ENCODE measurements around the gene RARS2. TPM values are rescaled to one million over a fixed set of nuclear protein-coding genes. Genes with fewer than 3 reads are reported as not detected.
"Not testable (repeated sequence)": the region's sequence is repeated elsewhere in the genome, so short reads cannot be mapped to it uniquely, and the experiment has no call there.

RARS2 gene
- total RNA-seq, 1 donor: 49.9 TPM

GRCh38 chr6:87623248-87623647 lies 33.5 kb upstream of the RARS2 start:
- Histone ChIP-seq H3K4me3 (ENCODE audit: insufficient read depth, low read length) (no peak overlapping the region), H2AFZ (ENCODE audit: low read length) (no peak overlapping the region), H3K27ac (ENCODE audit: low read depth, low read length) (no peak overlapping the region), H3K9me3 (ENCODE audit: low read depth, low read length) (no peaks in the 10 kb centered on the region), H4K20me1 (ENCODE audit: insufficient read depth, low read length) (no peaks in the 10 kb centered on the region), H3K79me2 (ENCODE audit: insufficient read depth, low read length) (no peaks in the 10 kb centered on the region), H3K27me3 (ENCODE audit: insufficient read depth, low read length) (no peaks in the 10 kb centered on the region), H3K4me1 (ENCODE audit: insufficient read depth, low read length) (no peaks in the 10 kb centered on the region), H3K36me3 (ENCODE audit: insufficient read depth, low read length) (peaks cover 3% of the 10 kb centered on the region), H3K4me2 (ENCODE audit: insufficient read depth, low read length) (no peak overlapping the region)
- TF ChIP-seq CTCF (IDR thresholded peaks at IDR 0.05; ENCODE audit: extremely low read depth, low read depth, low read length): no peak
- peak; percentile 47 for DNase-seq (ENCODE audit: insufficient read length, low spot score, missing footprints)

GRCh38 chr6:87618531-87618930 lies 28.7 kb upstream of the RARS2 start:
- no peak overlapping the region for H2AFZ ChIP-seq (ENCODE audit: low read length)
- H4K20me1 ChIP-seq (ENCODE audit: insufficient read depth, low read length): no peaks in the 10 kb centered on the region
- DNase-seq (ENCODE audit: insufficient read length, low spot score, missing footprints): no peak
- no peak overlapping the region for H3K4me2 ChIP-seq (ENCODE audit: insufficient read depth, low read length)
- H3K79me2 ChIP-seq (ENCODE audit: insufficient read depth, low read length): no peaks in the 10 kb centered on the region
- no peaks in the 10 kb centered on the region for H3K27me3 ChIP-seq (ENCODE audit: insufficient read depth, low read length)
- H3K4me1 ChIP-seq (ENCODE audit: insufficient read depth, low read length): no peaks in the 10 kb centered on the region
- no peak overlapping the region for H3K27ac ChIP-seq (ENCODE audit: low read depth, low read length)
- H3K9me3 ChIP-seq (ENCODE audit: low read depth, low read length): no peaks in the 10 kb centered on the region
- no peak for TF ChIP-seq CTCF (IDR thresholded peaks at IDR 0.05; ENCODE audit: extremely low read depth, low read depth, low read length)
- peaks cover 3% of the 10 kb centered on the region for H3K36me3 ChIP-seq (ENCODE audit: insufficient read depth, low read length)
- no peak overlapping the region for H3K4me3 ChIP-seq (ENCODE audit: insufficient read depth, low read length)

- no peak for TF ChIP-seq CTCF (IDR thresholded peaks at IDR 0.05; ENCODE audit: extremely low read depth, low read depth, low read length)
- Histone ChIP-seq H3K79me2 (ENCODE audit: insufficient read depth, low read length) (no peaks in the 10 kb centered on the region), H3K27ac (ENCODE audit: low read depth, low read length) (no peak overlapping the region), H3K27me3 (ENCODE audit: insufficient read depth, low read length) (no peaks in the 10 kb centered on the region), H4K20me1 (ENCODE audit: insufficient read depth, low read length) (no peaks in the 10 kb centered on the region), H2AFZ (ENCODE audit: low read length) (no peak overlapping the region), H3K36me3 (ENCODE audit: insufficient read depth, low read length) (peaks cover 9% of the 10 kb centered on the region), H3K9me3 (ENCODE audit: low read depth, low read length) (no peaks in the 10 kb centered on the region), H3K4me1 (ENCODE audit: insufficient read depth, low read length) (no peaks in the 10 kb centered on the region), H3K4me2 (ENCODE audit: insufficient read depth, low read length) (no peak overlapping the region), H3K4me3 (ENCODE audit: insufficient read depth, low read length) (no peak overlapping the region)
- no peak for DNase-seq (ENCODE audit: insufficient read length, low spot score, missing footprints)
Measured at GRCh38 chr6:87617405-87617804, 27.6 kb upstream of the RARS2 start.

- H2AFZ ChIP-seq (ENCODE audit: low read length); H3K4me1 ChIP-seq (ENCODE audit: insufficient read depth, low read length); H3K4me3 ChIP-seq (ENCODE audit: insufficient read depth, low read length); H4K20me1 ChIP-seq (ENCODE audit: insufficient read depth, low read length); DNase-seq (ENCODE audit: insufficient read length, low spot score, missing footprints); H3K27me3 ChIP-seq (ENCODE audit: insufficient read depth, low read length); H3K9me3 ChIP-seq (ENCODE audit: low read depth, low read length); H3K27ac ChIP-seq (ENCODE audit: low read depth, low read length); H3K79me2 ChIP-seq (ENCODE audit: insufficient read depth, low read length); H3K4me2 ChIP-seq (ENCODE audit: insufficient read depth, low read length): not testable (repeated sequence)
- H3K36me3 ChIP-seq (ENCODE audit: insufficient read depth, low read length): peaks cover 21% of the 10 kb centered on the region
Measured at GRCh38 chr6:87613018-87613417, 23.2 kb upstream of the RARS2 start.
